Measurements from ENCODE around the gene L2HGDH. TPM values are rescaled to one million over a fixed set of nuclear protein-coding genes. Genes with fewer than 3 reads are reported as not detected.

L2HGDH gene
- total RNA-seq, 1 experiment from 2014 or later = 16.9 TPM

- no peak for ATAC-seq
Observed at GRCh38 chr14:50303744-50304471, 8.1 kb downstream of the L2HGDH start.

More at GRCh38 chr14:50303744-50304471, 8.1 kb downstream of the L2HGDH start:
- peaks cover 48% of the 10 kb centered on the region for H3K79me2 ChIP-seq (ENCODE audit: insufficient read depth, low read length)
- no peaks in the 10 kb centered on the region for H3K9me2 ChIP-seq (ENCODE audit: insufficient read depth)
- no peak overlapping the region for H3K9ac ChIP-seq (ENCODE audit: low read length)
- BruUV-seq (replicated peaks) = no TSS peak
- H3K4me3 ChIP-seq (replicated peaks in 1 of 2; ENCODE audit: low read depth in 1 of 2, low read length in 2 of 2) = no peak overlapping the region
- DNase-seq (ENCODE audit: low read depth, low spot score) = no peak
- H2AFZ ChIP-seq (ENCODE audit: low read depth, low read length, poor library complexity, severe bottlenecking) = no peak overlapping the region
- ChIA-PET POLR2A (no interaction called here), CTCF (interaction anchor here (1.2 kb wide), 1 partner anchor 14 kb away, joined by 5 read pairs; no protein-coding TSS in a partner anchor), RAD21 (ENCODE audit: low non-redundant PET in 1 of 2, low total read pairs in 2 of 2, uncharacterized antibody in 2 of 2, unreplicated experiment in 2 of 2) (no interaction called here)
- H3K27ac ChIP-seq (ENCODE audit: low read depth, low read length) = no peak overlapping the region
- H3K9me3 ChIP-seq (ENCODE audit: control insufficient read depth in 1 of 2, insufficient read depth in 1 of 2, low read depth in 1 of 2, low read length in 2 of 2) = no peaks in the 10 kb centered on the region
- H4K20me1 ChIP-seq (ENCODE audit: insufficient read depth) = no peaks in the 10 kb centered on the region
- no peak overlapping the region for H3K4me2 ChIP-seq (ENCODE audit: low read length)
- no peaks in the 10 kb centered on the region for H3K27me3 ChIP-seq (ENCODE audit: insufficient read depth, low read length)
- intact Hi-C loops (cut with micrococcal nuclease) = no loop called here
- peaks cover 0 to 3% of the 10 kb centered on the region in 2 experiments; a peak in 1 of 4 replicates for H3K36me3 ChIP-seq (ENCODE audit: control insufficient read depth in 1 of 2, insufficient read depth in 2 of 2, low read length in 2 of 2)
- TF ChIP-seq SRF (IDR thresholded peaks at IDR 0.05; ENCODE audit: low read depth) (no peak), ELF1 (IDR thresholded peaks at IDR 0.05; ENCODE audit: borderline replicate concordance, low read depth) (no peak), RAD21 (IDR thresholded peaks at IDR 0.05; ENCODE audit: low read depth) (no peak), ATF3 (IDR thresholded peaks at IDR 0.05) (no peak), SP1 (IDR thresholded peaks at IDR 0.05; ENCODE audit: low read depth) (no peak), CBX3 (IDR thresholded peaks at IDR 0.05; ENCODE audit: low read depth) (no peak), REST (IDR thresholded peaks at IDR 0.05; ENCODE audit: low read depth) (no peak), MAX (IDR thresholded peaks at IDR 0.05) (no peak), POLR2AphosphoS5 (IDR thresholded peaks at IDR 0.05; ENCODE audit: low read depth, low read length) (no peak), ZBTB33 (IDR thresholded peaks at IDR 0.05; ENCODE audit: extremely low read depth, insufficient replicate concordance, low read length) (no peak), CTCF (IDR thresholded peaks at IDR 0.05 in 2 of 3, conservative IDR thresholded peaks at IDR 0.05 in 1 of 3; ENCODE audit: borderline replicate concordance in 1 of 3, insufficient read depth in 1 of 3, low read depth in 2 of 3, low read length in 2 of 3) (no peak), YY1 (IDR thresholded peaks at IDR 0.05; ENCODE audit: extremely low read depth, insufficient replicate concordance, low read depth, low read length) (no peak)
- no peaks in the 10 kb centered on the region for H3K4me1 ChIP-seq (ENCODE audit: control insufficient read depth in 1 of 2, insufficient read depth in 2 of 2, low read length in 2 of 2)

Measured in HCT116 (cell line).